HPDE6-E6E7 (cell line): ENCODE data around the gene SH3TC1.

Experiments used
- DNase-seq: peaks from one replicate; pipeline ENCODE4 v3.0.0; 2011; ENCODE audit warnings: missing footprints; ENCODE audit errors: extremely low spot score

Gene SH3TC1

DNA sequence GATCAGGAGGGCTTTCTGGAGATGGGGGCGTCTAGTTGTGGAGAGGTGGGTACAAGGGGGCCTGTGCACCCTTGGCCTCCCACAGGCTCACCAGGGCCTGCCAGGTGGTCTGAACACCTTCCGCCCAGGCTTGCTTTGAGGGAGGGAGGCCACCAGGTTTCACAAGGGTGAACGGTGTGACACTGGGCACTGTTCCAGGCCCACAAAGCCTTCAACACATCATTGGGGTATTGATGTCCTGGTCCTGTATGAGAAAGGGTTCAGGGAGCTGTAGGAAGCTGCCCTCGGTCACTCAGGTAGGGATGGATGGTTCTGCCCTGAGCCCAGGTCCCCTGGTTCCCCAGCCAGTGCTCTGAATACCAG lies 76.4 kb downstream of the SH3TC1 start:
- DNase-seq = no peak

GRCh38 chr4:8276358-8277240 lies 77.5 kb downstream of the SH3TC1 start:
- DNase-seq = no peak

DNA sequence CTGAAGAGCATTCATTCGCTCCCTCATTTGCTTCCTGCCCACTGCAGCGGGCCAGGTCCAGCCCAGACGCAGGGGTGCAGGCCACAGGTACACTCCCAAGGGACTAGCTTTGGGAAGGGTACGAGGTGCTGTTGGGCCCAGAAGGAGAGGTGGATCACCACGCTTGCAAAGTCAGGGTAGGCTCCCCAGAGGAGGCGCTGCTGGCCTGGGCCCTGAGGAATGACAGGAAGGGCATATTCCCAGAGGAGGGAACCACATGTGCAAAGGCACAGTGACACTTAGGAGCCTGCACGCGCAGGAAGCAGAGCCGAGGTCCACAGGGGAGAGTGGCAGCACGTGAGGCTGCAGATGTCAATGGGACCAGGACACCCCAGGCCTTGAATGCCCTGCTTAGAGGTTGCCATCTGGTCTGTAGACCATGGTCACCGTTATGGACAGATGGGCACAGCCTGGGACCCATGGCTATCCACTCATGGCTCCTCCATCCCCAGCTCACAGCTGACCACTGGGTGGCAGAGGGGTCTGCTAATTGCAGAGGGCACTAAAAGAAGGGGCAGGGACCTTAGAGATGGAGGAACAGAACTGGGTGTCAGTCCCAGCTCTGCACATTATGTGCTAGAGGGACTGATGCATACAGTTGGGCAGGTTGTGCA lies 78.4 kb downstream of the SH3TC1 start:
- DNase-seq = no peak

GRCh38 chr4:8278009-8278395 lies 78.9 kb downstream of the SH3TC1 start:
- no peak for DNase-seq

DNA sequence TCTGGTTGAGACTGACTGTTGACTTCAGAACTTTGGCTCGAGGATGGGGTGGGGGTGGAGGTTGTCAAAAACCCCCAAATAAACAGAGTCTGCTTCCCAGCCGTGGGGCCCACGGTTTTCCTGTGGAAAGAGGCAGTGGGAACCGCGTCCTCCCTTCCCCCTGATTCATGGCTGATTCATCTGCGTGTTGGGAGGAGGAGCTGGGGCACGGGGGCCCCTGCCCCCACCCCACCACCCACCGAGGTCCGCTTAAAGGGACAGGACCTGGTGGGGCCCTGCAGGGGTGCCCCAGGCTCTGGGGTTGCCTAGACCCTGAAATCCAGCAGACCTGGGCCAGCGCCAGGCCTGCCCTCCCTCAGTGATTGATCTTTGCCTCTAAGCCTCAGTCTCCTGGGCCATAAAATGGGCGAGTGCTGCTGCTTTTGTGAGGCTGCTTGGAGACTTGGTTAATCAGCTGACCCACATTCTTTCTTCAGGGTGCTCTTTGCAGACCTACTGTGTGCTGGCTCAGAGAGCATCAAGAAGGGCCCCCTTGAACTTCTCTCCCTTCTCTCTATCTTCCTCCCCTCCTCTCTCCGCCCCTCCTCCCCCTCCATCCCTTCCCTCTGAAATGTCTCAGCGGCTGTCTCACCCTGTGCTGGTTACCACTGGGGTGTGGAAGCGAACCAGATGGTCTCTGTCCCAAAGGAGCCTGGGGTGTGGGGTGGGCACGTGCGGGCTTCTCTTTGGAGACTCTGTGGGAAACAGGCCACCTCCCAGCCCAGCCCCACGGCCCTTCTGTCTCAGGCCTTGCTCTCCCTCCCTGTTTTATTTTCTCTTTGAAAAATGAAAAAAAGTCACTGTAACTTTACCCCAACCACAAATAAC lies 79.6 kb downstream of the SH3TC1 start:
- DNase-seq = no peak

DNA sequence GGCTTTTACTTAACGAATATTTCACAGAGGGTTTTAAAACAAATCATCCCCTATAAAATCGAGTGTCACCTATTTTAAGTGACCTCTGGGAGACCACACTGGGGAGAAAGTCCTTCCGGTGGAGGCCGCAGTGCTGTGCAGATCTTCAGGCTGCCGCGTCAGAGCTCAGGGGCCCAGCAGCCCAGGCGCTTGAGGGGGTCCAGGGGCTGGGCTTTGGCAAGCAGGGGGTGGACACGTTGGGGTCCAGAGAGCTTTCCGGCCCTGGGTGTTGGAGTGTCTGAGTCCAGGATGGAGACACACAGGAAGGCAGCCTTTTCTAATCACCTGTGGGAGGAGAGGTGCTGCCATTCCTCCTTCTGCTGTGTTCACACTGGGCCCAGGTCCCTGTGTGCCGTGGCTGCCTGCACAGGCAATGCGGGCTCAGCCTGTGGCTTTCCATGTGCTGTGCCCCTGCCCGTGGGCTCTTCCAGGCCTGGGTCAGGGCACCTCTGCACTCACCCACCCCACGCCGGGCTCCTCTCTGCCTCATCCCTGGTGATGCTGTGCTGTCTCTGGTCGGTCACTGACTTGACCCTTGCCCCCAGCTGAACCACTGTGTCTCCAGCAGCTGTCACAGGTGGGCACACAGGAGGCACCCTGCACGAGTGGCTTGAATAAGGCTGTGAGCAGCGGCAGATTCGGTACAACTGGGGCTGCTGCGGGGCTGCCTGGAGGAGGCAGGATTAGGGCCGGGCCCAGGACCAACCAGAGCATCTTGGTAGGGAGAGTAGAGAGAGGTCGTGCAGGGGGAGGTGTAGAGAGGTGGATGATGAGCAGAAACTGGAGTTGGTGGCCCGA lies 80.4 kb downstream of the SH3TC1 start:
- DNase-seq = no peak

DNA sequence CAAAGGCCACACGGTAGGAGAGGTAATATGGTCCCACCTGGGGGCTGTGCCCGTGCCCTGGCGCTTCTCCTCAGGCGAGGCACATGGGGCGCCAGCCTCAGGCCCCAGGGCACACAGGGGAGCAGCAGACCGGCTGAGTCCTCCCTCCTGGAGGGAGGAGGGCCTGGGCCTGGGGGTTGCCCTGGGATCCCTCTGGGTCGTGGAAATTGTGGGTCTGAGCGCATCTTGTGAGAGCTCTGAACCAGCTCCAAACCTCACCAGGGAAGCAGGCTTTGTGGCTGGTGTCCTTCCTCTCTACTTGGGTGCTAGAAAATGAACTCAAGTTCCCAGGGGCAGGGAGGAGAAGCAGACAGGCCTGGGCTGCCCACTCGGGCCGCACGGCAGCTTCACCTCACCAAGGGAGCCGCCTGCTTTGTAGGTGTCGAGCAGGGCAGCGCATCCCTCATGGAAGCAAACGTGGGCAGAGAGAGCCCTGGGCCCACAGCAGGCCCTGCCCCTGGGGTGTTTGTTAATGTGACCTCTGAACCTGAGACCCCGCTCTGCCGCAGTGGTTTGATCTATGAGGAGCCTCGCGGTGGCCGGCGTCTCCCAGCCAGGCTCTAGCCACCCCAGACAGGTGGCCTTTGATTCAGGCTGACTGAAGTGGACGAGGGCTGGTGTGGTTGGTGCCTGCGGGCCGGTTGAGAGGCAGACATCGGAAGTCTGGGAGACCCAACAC lies 81.2 kb downstream of the SH3TC1 start:
- DNase-seq = no peak

GRCh38 chr4:8280876-8281440 lies 81.9 kb downstream of the SH3TC1 start:
- DNase-seq = no peak

GRCh38 chr4:8281519-8282133 lies 82.5 kb downstream of the SH3TC1 start:
- no peak for DNase-seq

- DNase-seq = no peak
Measured at GRCh38 chr4:8282134-8282641, 83.1 kb downstream of the SH3TC1 start.

DNA sequence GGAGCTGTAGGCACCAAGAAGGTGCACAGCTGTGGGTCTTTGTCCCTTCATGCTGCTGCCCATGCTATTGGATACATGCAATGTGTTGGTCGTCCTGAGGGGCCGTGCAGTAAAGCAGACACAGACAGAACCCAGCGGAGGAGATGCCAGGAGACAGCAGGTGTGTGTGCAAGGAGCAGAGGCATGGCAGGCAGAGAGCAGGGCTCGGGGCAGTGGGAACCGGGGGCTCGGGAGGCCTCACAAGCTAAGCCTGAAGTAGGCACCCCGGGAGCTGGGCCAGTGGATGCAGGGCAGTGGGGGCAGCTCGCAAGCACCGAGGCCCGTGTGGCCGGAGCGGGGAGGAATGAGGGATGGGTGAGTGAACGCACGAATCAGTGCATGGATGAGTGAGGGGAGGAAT lies 83.7 kb downstream of the SH3TC1 start:
- no peak for DNase-seq

- DNase-seq = no peak
Measured at GRCh38 chr4:8283161-8283560, 84.1 kb downstream of the SH3TC1 start.

- no peak for DNase-seq
Measured at GRCh38 chr4:8283631-8284121, 84.6 kb downstream of the SH3TC1 start.

- DNase-seq = no peak
Measured at GRCh38 chr4:8284391-8284790, 85.3 kb downstream of the SH3TC1 start.

DNA sequence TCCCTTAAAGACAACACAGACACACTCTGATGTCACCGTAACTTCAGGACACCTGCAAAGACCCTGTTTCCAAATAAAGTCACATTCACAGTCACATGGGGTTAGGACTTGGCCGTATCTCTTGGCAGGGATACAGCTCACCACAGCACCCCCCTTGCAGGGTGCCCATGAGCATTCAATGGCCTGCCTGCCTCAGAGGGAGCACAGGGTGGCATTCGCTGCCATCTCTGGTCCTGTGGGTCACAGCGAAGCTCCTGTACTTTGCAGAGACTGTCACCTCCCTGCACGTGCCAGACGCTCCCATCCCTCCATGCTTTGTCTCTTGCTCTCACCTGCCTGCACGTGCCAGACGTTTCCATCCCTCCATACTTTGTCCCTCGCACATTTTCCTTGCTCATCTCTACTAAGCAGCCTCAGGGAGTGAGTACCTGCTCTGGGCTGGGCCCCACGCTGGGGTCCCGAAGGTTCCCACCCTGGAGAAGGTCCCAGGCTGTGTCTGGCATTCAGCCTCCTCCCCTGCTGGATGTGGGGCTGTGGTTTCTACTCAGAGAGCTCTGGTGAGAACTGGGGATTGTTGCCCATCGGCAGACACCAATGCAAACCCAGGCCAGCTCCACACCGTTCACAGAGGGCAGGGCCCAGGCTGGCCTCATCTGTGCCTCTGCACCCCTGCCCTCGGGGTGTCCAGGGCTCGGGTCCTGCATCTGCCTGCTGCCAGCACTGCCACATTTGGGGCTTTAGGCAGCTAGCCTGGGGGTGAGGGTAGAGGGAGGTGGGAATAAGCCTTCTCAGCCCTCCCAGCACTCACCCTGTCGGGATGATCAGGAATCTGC lies 86.3 kb downstream of the SH3TC1 start:
- no peak for DNase-seq

DNA sequence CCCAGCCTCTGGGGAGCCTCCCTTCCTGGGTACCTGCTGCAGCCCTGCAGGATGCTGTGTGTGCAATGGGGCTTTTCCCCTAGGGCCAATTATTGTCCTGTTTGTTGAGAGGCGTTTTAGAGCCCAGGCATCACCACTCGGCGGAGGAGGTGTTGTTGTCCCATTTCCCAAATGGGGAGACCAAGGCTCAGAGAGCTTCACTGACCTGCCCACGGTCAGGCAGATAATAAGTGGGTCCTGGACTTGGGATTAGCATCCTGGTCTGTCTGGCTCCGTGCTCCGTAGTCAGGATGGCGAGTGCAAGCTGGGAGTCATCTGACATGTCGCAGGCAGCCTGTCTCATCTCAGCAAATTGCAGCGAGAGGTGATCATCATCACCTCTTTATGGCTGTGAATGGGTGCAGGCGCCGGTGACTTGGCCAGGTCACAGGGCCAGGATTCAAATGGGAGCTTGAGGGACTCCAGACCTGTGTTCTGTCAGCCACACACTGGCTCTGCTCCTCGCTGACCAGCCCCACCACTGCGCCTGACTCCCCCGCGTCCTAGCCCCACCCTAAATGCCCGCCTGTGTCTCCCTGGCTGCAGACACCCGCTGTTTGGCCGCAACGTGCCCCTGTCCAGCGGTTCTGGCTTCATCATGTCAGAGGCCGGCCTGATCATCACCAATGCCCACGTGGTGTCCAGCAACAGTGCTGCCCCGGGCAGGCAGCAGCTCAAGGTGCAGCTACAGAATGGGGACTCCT lies 87.1 kb downstream of the SH3TC1 start:
- no peak for DNase-seq

GRCh38 chr4:8286719-8287342 lies 87.7 kb downstream of the SH3TC1 start:
- DNase-seq = no peak
